ENCODE data around the gene MCM10.
"Not testable (repeated sequence)": the region's sequence is repeated elsewhere in the genome, so short reads cannot be mapped to it uniquely, and the experiment has no call there.

MCM10 gene

GRCh38 chr10:13222566-13222965 lies 61.2 kb downstream of the MCM10 start:
- no peak for DNase-seq

GRCh38 chr10:13223241-13223640 lies 61.9 kb downstream of the MCM10 start:
- no peak for DNase-seq

- no peak for DNase-seq
Measured at GRCh38 chr10:13224210-13224995, 63.0 kb downstream of the MCM10 start.

GRCh38 chr10:13225601-13226000 lies 64.2 kb downstream of the MCM10 start:
- DNase-seq, result no peak

- no peak for DNase-seq
Measured at GRCh38 chr10:13227031-13227430, 65.7 kb downstream of the MCM10 start.

- DNase-seq, result no peak
Measured at GRCh38 chr10:13231190-13231589, 69.8 kb downstream of the MCM10 start.

GRCh38 chr10:13231808-13232207 lies 70.5 kb downstream of the MCM10 start:
- DNase-seq, result no peak

- DNase-seq, result no peak
Measured at GRCh38 chr10:13233358-13233757, 72.0 kb downstream of the MCM10 start.

GRCh38 chr10:13234172-13234571 lies 72.8 kb downstream of the MCM10 start, which contains the start of gene UCMA:
Gene UCMA, minus strand, starts transcription at chr10:13234374. Its CDS starts 116 bp downstream, at chr10:13234258.
- DNase-seq, result no peak

- DNase-seq, result not testable (repeated sequence)
Measured at GRCh38 chr10:13234736-13235135, 73.4 kb downstream of the MCM10 start.

GRCh38 chr10:13236638-13237037 lies 75.3 kb downstream of the MCM10 start:
- no peak for DNase-seq

GRCh38 chr10:13238271-13239077 lies 77.1 kb downstream of the MCM10 start:
- no peak for DNase-seq

GRCh38 chr10:13239923-13240322 lies 78.6 kb downstream of the MCM10 start:
- DNase-seq, result no peak

GRCh38 chr10:13241613-13242012 lies 80.3 kb downstream of the MCM10 start:
- no peak for DNase-seq

GRCh38 chr10:13242260-13242659 lies 80.9 kb downstream of the MCM10 start:
- not testable (repeated sequence) for DNase-seq

GRCh38 chr10:13247246-13247645 lies 85.9 kb downstream of the MCM10 start:
- no peak for DNase-seq

GRCh38 chr10:13247784-13248183 lies 86.4 kb downstream of the MCM10 start:
- no peak for DNase-seq

- DNase-seq, result no peak
Measured at GRCh38 chr10:13253726-13254125, 92.4 kb downstream of the MCM10 start.

GRCh38 chr10:13256627-13257026 lies 95.3 kb downstream of the MCM10 start:
- DNase-seq, result no peak

- no peak for DNase-seq
Measured at GRCh38 chr10:13257621-13258140, 96.3 kb downstream of the MCM10 start.
